ENCODE measurements around the gene ADCK1. TPM values are rescaled to one million over a fixed set of nuclear protein-coding genes. Genes with fewer than 3 reads are reported as not detected.

ADCK1 gene
- total RNA-seq, 1 experiment from 2014 or later: 12.2 TPM

- DNase-seq: no peak
- H3K9me3 ChIP-seq (ENCODE audit: control insufficient read depth, low read depth, low read length): peaks cover 10% of the 10 kb centered on the region
- Mint-ChIP-seq H3K4me1 (no peaks in the 10 kb centered on the region), H3K36me3 (ENCODE audit: insufficient read depth in 1 of 3, low read depth in 3 of 3) (peaks cover 6 to 20% (median 16%) of the 10 kb centered on the region in 3 experiments), H3K27ac (no peak overlapping the region), H3K27me3 (ENCODE audit: low read depth) (peaks cover 7% of the 10 kb centered on the region), H3K9me3 (peaks cover 28 to 30% of the 10 kb centered on the region in 2 experiments), H3K4me3 (no peak overlapping the region)
- H2AK5ac ChIP-seq (ENCODE audit: insufficient read length, low read length): no peak overlapping the region
- no peak overlapping the region for H3K56ac ChIP-seq (ENCODE audit: insufficient read length, low read depth, low read length)
- no peaks in the 10 kb centered on the region for H3K23me2 ChIP-seq (ENCODE audit: insufficient read length, low read depth, low read length, poor library complexity, severe bottlenecking)
- H3K79me2 ChIP-seq (ENCODE audit: insufficient read depth, low read length): no peaks in the 10 kb centered on the region
- no peak overlapping the region for H3K14ac ChIP-seq (ENCODE audit: insufficient read depth, low read length)
- no peak overlapping the region for H2AFZ ChIP-seq (ENCODE audit: low read length)
- no peak overlapping the region for H3K23ac ChIP-seq (ENCODE audit: insufficient read length, low read depth, low read length)
- TF ChIP-seq, protein P1, sequence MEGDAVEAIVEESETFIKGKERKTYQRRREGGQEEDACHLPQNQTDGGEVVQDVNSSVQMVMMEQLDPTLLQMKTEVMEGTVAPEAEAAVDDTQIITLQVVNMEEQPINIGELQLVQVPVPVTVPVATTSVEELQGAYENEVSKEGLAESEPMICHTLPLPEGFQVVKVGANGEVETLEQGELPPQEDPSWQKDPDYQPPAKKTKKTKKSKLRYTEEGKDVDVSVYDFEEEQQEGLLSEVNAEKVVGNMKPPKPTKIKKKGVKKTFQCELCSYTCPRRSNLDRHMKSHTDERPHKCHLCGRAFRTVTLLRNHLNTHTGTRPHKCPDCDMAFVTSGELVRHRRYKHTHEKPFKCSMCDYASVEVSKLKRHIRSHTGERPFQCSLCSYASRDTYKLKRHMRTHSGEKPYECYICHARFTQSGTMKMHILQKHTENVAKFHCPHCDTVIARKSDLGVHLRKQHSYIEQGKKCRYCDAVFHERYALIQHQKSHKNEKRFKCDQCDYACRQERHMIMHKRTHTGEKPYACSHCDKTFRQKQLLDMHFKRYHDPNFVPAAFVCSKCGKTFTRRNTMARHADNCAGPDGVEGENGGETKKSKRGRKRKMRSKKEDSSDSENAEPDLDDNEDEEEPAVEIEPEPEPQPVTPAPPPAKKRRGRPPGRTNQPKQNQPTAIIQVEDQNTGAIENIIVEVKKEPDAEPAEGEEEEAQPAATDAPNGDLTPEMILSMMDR (conservative IDR thresholded peaks at IDR 0.05): no peak
- no peak overlapping the region for H4K5ac ChIP-seq (ENCODE audit: insufficient read length, low read depth, low read length)
- H3K27ac ChIP-seq (ENCODE audit: insufficient read length, low read depth, low read length): no peak overlapping the region
- no peak overlapping the region for H3K4ac ChIP-seq (ENCODE audit: low read depth, low read length)
- no peak overlapping the region for H3T11ph ChIP-seq (ENCODE audit: low read length)
- no peak overlapping the region for H3K4me2 ChIP-seq (ENCODE audit: insufficient read depth, insufficient read length, low read length)
- no peak overlapping the region for H2BK20ac ChIP-seq (ENCODE audit: low read depth, low read length, poor library complexity, severe bottlenecking)
- H3K4me1 ChIP-seq (ENCODE audit: insufficient read depth, low read length): no peaks in the 10 kb centered on the region
- no peak overlapping the region for H3K18ac ChIP-seq (ENCODE audit: insufficient read length, low read depth, low read length)
- WGBS (ENCODE audit: extremely low coverage, insufficient read length, low lambda C conversion rate): no CpG with 5 or more reads among the region's 5 CpGs
- H3K27me3 ChIP-seq (ENCODE audit: insufficient read depth, low read length): no peaks in the 10 kb centered on the region
- H2BK12ac ChIP-seq (ENCODE audit: insufficient read length, low read depth, low read length): no peak overlapping the region
- no peak overlapping the region for H4K91ac ChIP-seq (ENCODE audit: insufficient read length, low read depth, low read length)
- no peak overlapping the region for H2BK5ac ChIP-seq (ENCODE audit: insufficient read length, low read length)
- H3K9ac ChIP-seq (ENCODE audit: extremely low read depth, insufficient read length, low read length): no peak overlapping the region
- no peak overlapping the region for H2BK120ac ChIP-seq (ENCODE audit: low read depth, low read length, poor library complexity, severe bottlenecking)
- no peaks in the 10 kb centered on the region for H4K20me1 ChIP-seq (ENCODE audit: control insufficient read depth, insufficient read depth, insufficient read length)
- H2BK15ac ChIP-seq (ENCODE audit: low read depth, low read length): no peak overlapping the region
- no peak overlapping the region for H4K8ac ChIP-seq (replicated peaks; ENCODE audit: insufficient read length, low read depth, low read length)
- no peaks in the 10 kb centered on the region for H3K79me1 ChIP-seq (ENCODE audit: insufficient read depth, low read depth, low read length, poor library complexity, severe bottlenecking)
These were observed 150.6 kb downstream of the ADCK1 start for GRCh38 chr14:77950371-77951063.
